Activated T-helper 2 cell treated with anti-CD3 and anti-CD28 coated beads, Interferon-gamma antibody, Interleukin-2, Interleukin-4, amounts not matched to agents 10 μg/mL and 5 μg/mL and 100 μg/mL, durations not matched to agents 14 hours and 24 hours and 36 hours (primary cell): ENCODE results near the gene MEA1. TPM values are rescaled to one million over a fixed set of nuclear protein-coding genes. Genes with fewer than 3 reads are reported as not detected.
A peak's percentile ranks its signal among the peaks of the same experiment; 100 is the strongest.

Experiments
- DNase-seq: peaks from one replicate; pipeline ENCODE4 v3.0.0; 2021; ENCODE audit warnings: low spot score
- H3K27ac Mint-ChIP-seq: one replicate; pipeline ENCODE4 v1.8.0; 2021; ENCODE audit warnings: mixed read lengths
- H3K27me3 Mint-ChIP-seq: one replicate; pipeline ENCODE4 v1.8.0; 2021; ENCODE audit warnings: low read depth, mixed read lengths
- H3K36me3 Mint-ChIP-seq: one replicate; pipeline ENCODE4 v1.8.0; 2021; ENCODE audit warnings: low read depth, mixed read lengths
- H3K4me1 Mint-ChIP-seq: one replicate; pipeline ENCODE4 v1.8.0; 2021; ENCODE audit warnings: low read depth, mixed read lengths
- H3K4me3 Mint-ChIP-seq: one replicate; pipeline ENCODE4 v1.8.0; 2021; ENCODE audit warnings: low read depth, mild to moderate bottlenecking, moderate library complexity, mixed read lengths
- H3K9me3 Mint-ChIP-seq: one replicate; pipeline ENCODE4 v1.8.0; 2021; ENCODE audit warnings: mixed read lengths
- intact Hi-C: fragments of 100-400 bp; cut with micrococcal nuclease; formaldehyde crosslinking; loops from one replicate; pipeline ENCODE4 v1.15.1; 2023
- total RNA-seq: library from RNA; stranded (reverse); gene quantifications from 2 replicates; pipeline ENCODE4 v1.2.3, GENCODE V29; 2022

Gene MEA1
- total RNA-seq, 1 donor from 2014 or later: 91.2 TPM

GRCh38 chr6:42971746-42972327, 41.9 kb downstream of the MEA1 start:
- peaks cover 13% of the 10 kb centered on the region for H3K4me1 Mint-ChIP-seq
- H3K4me3 Mint-ChIP-seq: no peak overlapping the region
- H3K27ac Mint-ChIP-seq: peak overlapping the region; percentile 70
- no peaks in the 10 kb centered on the region for H3K27me3 Mint-ChIP-seq
- H3K9me3 Mint-ChIP-seq: no peaks in the 10 kb centered on the region
- intact Hi-C loops: no loop called here
- H3K36me3 Mint-ChIP-seq: peaks cover 37% of the 10 kb centered on the region
- no peak for DNase-seq

GRCh38 chr6:42970871-42971612, 42.7 kb downstream of the MEA1 start:
- peaks cover 30% of the 10 kb centered on the region for H3K36me3 Mint-ChIP-seq
- no peaks in the 10 kb centered on the region for H3K27me3 Mint-ChIP-seq
- H3K27ac Mint-ChIP-seq: peak overlapping the region; percentile 12
- H3K4me1 Mint-ChIP-seq: peaks cover 10% of the 10 kb centered on the region
- no peaks in the 10 kb centered on the region for H3K9me3 Mint-ChIP-seq
- no peak overlapping the region for H3K4me3 Mint-ChIP-seq
- no peak for DNase-seq
- intact Hi-C loops: no loop called here

GRCh38 chr6:42969934-42970333, 43.8 kb downstream of the MEA1 start:
- Mint-ChIP-seq H3K4me3 (no peak overlapping the region), H3K36me3 (peaks cover 27% of the 10 kb centered on the region), H3K27ac (no peak overlapping the region), H3K27me3 (no peaks in the 10 kb centered on the region), H3K9me3 (no peaks in the 10 kb centered on the region), H3K4me1 (peaks cover 8% of the 10 kb centered on the region)
- no peak for DNase-seq
- intact Hi-C loops: no loop called here

GRCh38 chr6:42969431-42969830, 44.3 kb downstream of the MEA1 start:
- peaks cover 7% of the 10 kb centered on the region for H3K4me1 Mint-ChIP-seq
- no peak overlapping the region for H3K27ac Mint-ChIP-seq
- peaks cover 29% of the 10 kb centered on the region for H3K36me3 Mint-ChIP-seq
- intact Hi-C loops: no loop called here
- no peak overlapping the region for H3K4me3 Mint-ChIP-seq
- H3K27me3 Mint-ChIP-seq: no peaks in the 10 kb centered on the region
- H3K9me3 Mint-ChIP-seq: no peaks in the 10 kb centered on the region
- no peak for DNase-seq

- no peaks in the 10 kb centered on the region for H3K9me3 Mint-ChIP-seq
- H3K4me3 Mint-ChIP-seq: no peak overlapping the region
- peaks cover 29% of the 10 kb centered on the region for H3K36me3 Mint-ChIP-seq
- H3K27ac Mint-ChIP-seq: no peak overlapping the region
- intact Hi-C loops: no loop called here
- peaks cover 5% of the 10 kb centered on the region for H3K4me1 Mint-ChIP-seq
- no peak for DNase-seq
- H3K27me3 Mint-ChIP-seq: no peaks in the 10 kb centered on the region
Observed at GRCh38 chr6:42968783-42969182, 45.0 kb downstream of the MEA1 start.

GRCh38 chr6:42968126-42968701, 45.5 kb downstream of the MEA1 start:
- DNase-seq: no peak
- peaks cover 5% of the 10 kb centered on the region for H3K4me1 Mint-ChIP-seq
- H3K9me3 Mint-ChIP-seq: no peaks in the 10 kb centered on the region
- no peak overlapping the region for H3K27ac Mint-ChIP-seq
- no peaks in the 10 kb centered on the region for H3K27me3 Mint-ChIP-seq
- intact Hi-C loops: no loop called here
- H3K36me3 Mint-ChIP-seq: peaks cover 32% of the 10 kb centered on the region
- no peak overlapping the region for H3K4me3 Mint-ChIP-seq

- no peak for DNase-seq
- H3K36me3 Mint-ChIP-seq: peaks cover 38% of the 10 kb centered on the region
- intact Hi-C loops: no loop called here
- peaks cover 5% of the 10 kb centered on the region for H3K4me1 Mint-ChIP-seq
- no peaks in the 10 kb centered on the region for H3K27me3 Mint-ChIP-seq
- H3K27ac Mint-ChIP-seq: no peak overlapping the region
- H3K9me3 Mint-ChIP-seq: no peaks in the 10 kb centered on the region
- H3K4me3 Mint-ChIP-seq: no peak overlapping the region
Observed at GRCh38 chr6:42967228-42967627, 46.5 kb downstream of the MEA1 start.

- DNase-seq: no peak
- H3K27me3 Mint-ChIP-seq: no peaks in the 10 kb centered on the region
- H3K9me3 Mint-ChIP-seq: no peaks in the 10 kb centered on the region
- H3K4me1 Mint-ChIP-seq: peaks cover 4% of the 10 kb centered on the region
- H3K36me3 Mint-ChIP-seq: peaks cover 41% of the 10 kb centered on the region
- H3K27ac Mint-ChIP-seq: no peak overlapping the region
- intact Hi-C loops: no loop called here
- H3K4me3 Mint-ChIP-seq: no peak overlapping the region
Observed at GRCh38 chr6:42966571-42966970, 47.2 kb downstream of the MEA1 start.

GRCh38 chr6:42963855-42964605, 49.7 kb downstream of the MEA1 start:
- H3K27ac Mint-ChIP-seq: no peak overlapping the region
- intact Hi-C loops: no loop called here
- no peak for DNase-seq
- H3K4me3 Mint-ChIP-seq: no peak overlapping the region
- peaks cover 10% of the 10 kb centered on the region for H3K4me1 Mint-ChIP-seq
- H3K27me3 Mint-ChIP-seq: peaks cover 9% of the 10 kb centered on the region
- H3K36me3 Mint-ChIP-seq: peaks cover 30% of the 10 kb centered on the region
- no peaks in the 10 kb centered on the region for H3K9me3 Mint-ChIP-seq

GRCh38 chr6:42963179-42963854, 50.4 kb downstream of the MEA1 start:
- intact Hi-C loops: no loop called here
- H3K27me3 Mint-ChIP-seq: peaks cover 9% of the 10 kb centered on the region
- DNase-seq: no peak
- peaks cover 30% of the 10 kb centered on the region for H3K36me3 Mint-ChIP-seq
- peaks cover 10% of the 10 kb centered on the region for H3K4me1 Mint-ChIP-seq
- no peak overlapping the region for H3K4me3 Mint-ChIP-seq
- H3K9me3 Mint-ChIP-seq: no peaks in the 10 kb centered on the region
- H3K27ac Mint-ChIP-seq: no peak overlapping the region

GRCh38 chr6:42962502-42963178, 51.1 kb downstream of the MEA1 start:
- Mint-ChIP-seq H3K4me3 (no peak overlapping the region), H3K36me3 (peaks cover 27% of the 10 kb centered on the region), H3K27ac (no peak overlapping the region), H3K9me3 (no peaks in the 10 kb centered on the region), H3K4me1 (peaks cover 10% of the 10 kb centered on the region), H3K27me3 (peaks cover 9% of the 10 kb centered on the region)
- intact Hi-C loops: no loop called here
- DNase-seq: no peak

- H3K27me3 Mint-ChIP-seq: peaks cover 9% of the 10 kb centered on the region
- H3K36me3 Mint-ChIP-seq: peaks cover 23% of the 10 kb centered on the region
- intact Hi-C loops: no loop called here
- H3K4me3 Mint-ChIP-seq: no peak overlapping the region
- no peak overlapping the region for H3K27ac Mint-ChIP-seq
- no peaks in the 10 kb centered on the region for H3K9me3 Mint-ChIP-seq
- peaks cover 10% of the 10 kb centered on the region for H3K4me1 Mint-ChIP-seq
- DNase-seq: no peak
Observed at GRCh38 chr6:42962096-42962495, 51.6 kb downstream of the MEA1 start.
